ENCODE data around the gene UNC45B.
"Not testable (repeated sequence)": the region's sequence is repeated elsewhere in the genome, so short reads cannot be mapped to it uniquely, and the experiment has no call there.

- not testable (repeated sequence) for TF ChIP-seq CTCF, POLR2A (IDR thresholded peaks at IDR 0.05)
Measured at GRCh38 chr17:35202582-35202981, 55.0 kb downstream of the UNC45B start.
